Retinal pigment epithelial cell (primary cell): Measurements from ENCODE around the gene LIF.

Experiments
- DNase-seq: peaks from one replicate; pipeline ENCODE4 v3.0.0-alpha.2; 2010; ENCODE audit warnings: low read depth
- H3K4me3 ChIP-seq: 2 replicates; pipeline ENCODE4 v1.5.1; 2011; ENCODE audit warnings: mild to moderate bottlenecking, low read length, control low read depth, moderate library complexity
- CTCF ChIP-seq: conservative IDR thresholded peaks from 2 replicates; pipeline ENCODE4 v1.5.1; 2011; ENCODE audit warnings: low read depth, low read length, control low read depth, inconsistent platforms

Gene LIF

GRCh38 chr22:30223303-30223702 lies 23.3 kb downstream of the LIF start:
- no peak for TF ChIP-seq CTCF
- DNase-seq = no peak
- no peak overlapping the region for H3K4me3 ChIP-seq

- no peak for TF ChIP-seq CTCF
- no peak overlapping the region for H3K4me3 ChIP-seq
- DNase-seq = no peak
These were observed 24.2 kb downstream of the LIF start for GRCh38 chr22:30222321-30222720.

- no peak for DNase-seq
- H3K4me3 ChIP-seq = no peak overlapping the region
- TF ChIP-seq CTCF = no peak
These were observed 25.2 kb downstream of the LIF start for GRCh38 chr22:30221121-30221992.

DNA sequence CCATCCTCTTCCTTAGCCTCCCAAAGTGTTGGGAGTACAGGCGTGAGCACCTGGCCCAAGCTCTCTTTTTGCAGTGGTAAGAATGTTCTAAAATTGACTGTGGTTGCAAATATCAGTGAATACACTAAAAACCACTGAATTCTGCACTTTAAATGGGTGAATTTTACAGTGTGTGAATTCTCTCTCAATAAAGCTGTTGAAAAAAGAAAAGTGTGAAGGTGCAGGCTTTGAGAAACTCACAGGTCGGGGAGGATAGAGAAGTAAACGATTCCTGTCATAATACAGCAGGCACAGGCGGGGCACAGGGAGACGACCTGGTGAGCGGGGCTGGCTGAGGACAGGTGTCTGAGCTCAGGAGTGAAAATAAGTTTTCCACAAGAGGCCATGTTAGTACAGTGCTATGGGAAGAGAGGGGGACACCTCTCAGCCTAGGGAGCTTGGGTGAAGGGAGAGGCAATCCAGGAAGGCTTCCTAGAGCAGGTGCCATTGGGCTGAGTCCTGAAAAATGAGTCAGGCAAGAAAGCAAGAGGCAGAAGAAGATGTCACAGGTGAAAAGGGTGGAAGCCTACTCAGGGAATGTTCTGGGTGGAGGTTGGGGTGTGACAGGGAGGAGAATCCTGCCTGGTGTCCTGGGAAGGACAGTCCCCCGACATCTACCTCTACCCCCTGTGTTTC lies 26.1 kb downstream of the LIF start:
- H3K4me3 ChIP-seq = no peak overlapping the region
- no peak for DNase-seq
- no peak for TF ChIP-seq CTCF

DNA sequence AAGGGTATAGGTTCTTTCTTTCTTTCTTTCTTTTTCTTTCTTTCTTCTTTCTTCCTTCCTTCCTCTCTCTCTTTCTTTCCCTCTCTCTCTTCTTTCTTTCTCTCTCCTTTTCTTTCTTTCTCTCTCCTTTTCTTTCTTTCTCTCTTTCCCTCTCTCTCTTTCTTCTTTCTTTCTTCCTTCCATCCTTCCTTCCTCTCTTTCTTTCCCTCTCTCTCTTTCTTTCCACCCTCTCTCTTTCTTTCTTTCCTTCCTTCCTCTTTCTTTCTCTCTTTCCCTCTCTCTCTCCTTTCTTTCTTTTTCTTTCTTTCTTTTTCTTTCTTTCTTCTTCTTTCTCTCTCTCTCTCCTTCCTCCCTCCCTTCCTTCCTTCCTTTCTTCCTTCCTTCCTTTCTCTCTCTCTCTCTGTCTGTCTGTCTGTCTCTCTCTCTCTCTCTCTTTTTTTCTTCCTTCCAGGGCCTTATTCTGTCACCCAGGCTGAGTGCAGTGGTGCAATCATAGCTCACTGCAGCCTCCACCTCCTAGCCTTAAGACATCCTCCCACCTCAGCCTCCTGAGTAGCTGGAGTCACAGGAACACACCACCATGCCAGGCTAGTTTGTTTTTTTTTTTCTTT lies 26.8 kb downstream of the LIF start:
- DNase-seq = no peak
- no peak for TF ChIP-seq CTCF
- H3K4me3 ChIP-seq = no peak overlapping the region

DNA sequence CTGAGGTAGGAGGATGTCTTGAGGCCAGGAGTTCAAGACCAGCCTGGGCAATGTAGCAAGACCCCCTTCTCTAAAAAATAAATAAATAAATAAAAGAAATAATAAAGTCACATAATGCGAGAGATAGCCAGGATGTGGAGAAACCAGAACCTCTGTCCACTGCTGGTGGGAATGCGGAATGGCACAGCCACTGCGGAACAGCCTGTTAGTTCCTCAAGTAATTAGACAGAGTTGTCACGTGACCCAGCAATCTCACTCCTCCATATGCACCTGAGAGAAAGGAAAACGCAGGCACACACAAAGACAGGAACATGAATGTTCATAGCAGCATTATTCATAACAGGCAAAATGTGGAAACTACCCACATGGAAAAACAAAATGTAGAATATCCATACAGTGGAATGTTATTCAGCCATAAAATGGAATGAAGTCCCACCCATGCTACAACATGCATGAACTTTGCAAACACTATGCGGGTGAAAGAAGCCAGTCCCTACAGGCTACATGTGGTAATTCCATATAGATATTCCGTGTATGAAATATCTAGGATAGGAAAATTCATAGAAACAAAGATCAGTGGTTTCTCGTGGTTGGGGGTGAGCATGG lies 27.4 kb downstream of the LIF start:
- no peak for DNase-seq
- TF ChIP-seq CTCF = peak; percentile 40
- no peak overlapping the region for H3K4me3 ChIP-seq
